OCI-LY3 (cell line): ENCODE data around the gene MINK1.

Experiments used
- CTCF ChIP-seq: fragments of 200-600, 300-600 bp; sonication (generic); IDR thresholded peaks from 2 replicates; pipeline ENCODE4 v1.5.1; 2014; ENCODE audit warnings: antibody characterized with exemption, low read length, low read depth
- EZH2phosphoT487 ChIP-seq: fragments of 200-600 bp; shearing (Covaris generic); IDR thresholded peaks from 2 replicates; pipeline ENCODE4 v1.6.1; 2018; ENCODE audit warnings: antibody characterized with exemption, mixed run types, low read depth

- TF ChIP-seq EZH2phosphoT487 (no peak), CTCF (no peak)
These were observed 25.3 kb upstream of the MINK1 start for GRCh38 chr17:4807605-4808377.
